GM10847 (cell line): Measurements from ENCODE around the gene EPHB4.

Experiments
- POLR2A ChIP-seq: IDR thresholded peaks from 2 replicates; pipeline ENCODE4 v1.6.1; 2011; ENCODE audit not compliant: insufficient read length; ENCODE audit errors: extremely low read depth

EPHB4 gene

GRCh38 chr7:100827330-100828226, at the start of gene EPHB4:
Gene EPHB4, minus strand, starts transcription at chr7:100827523. Its CDS starts 493 bp downstream, at chr7:100827030.
- no peak for TF ChIP-seq POLR2A

- no peak for TF ChIP-seq POLR2A
Observed at GRCh38 chr7:100875356-100875751, 48.0 kb upstream of the EPHB4 start.

- peak; percentile 75 for TF ChIP-seq POLR2A
Observed at GRCh38 chr7:100874577-100875355, 47.4 kb upstream of the EPHB4 start, which contains the start of gene SRRT. Gene SRRT, plus strand, starts transcription at chr7:100875103. Its CDS starts 488 bp downstream, at chr7:100875591.

- TF ChIP-seq POLR2A: no peak
Observed at GRCh38 chr7:100874300-100874576, 46.9 kb upstream of the EPHB4 start.

GRCh38 chr7:100873599-100874299, 46.4 kb upstream of the EPHB4 start:
- no peak for TF ChIP-seq POLR2A

- no peak for TF ChIP-seq POLR2A
Observed at GRCh38 chr7:100867776-100868485, 40.6 kb upstream of the EPHB4 start.

GRCh38 chr7:100867040-100867775, 39.9 kb upstream of the EPHB4 start, which contains the start of gene TRIP6:
Gene TRIP6, plus strand, starts transcription at chr7:100867387. Its CDS starts 111 bp downstream, at chr7:100867498.
- peak; percentile 25 for TF ChIP-seq POLR2A

GRCh38 chr7:100866729-100867039, 39.4 kb upstream of the EPHB4 start:
- TF ChIP-seq POLR2A: no peak

GRCh38 chr7:100865938-100866728, 38.8 kb upstream of the EPHB4 start:
- no peak for TF ChIP-seq POLR2A

GRCh38 chr7:100865372-100865911, 38.1 kb upstream of the EPHB4 start:
- TF ChIP-seq POLR2A: no peak

- TF ChIP-seq POLR2A: no peak
Observed at GRCh38 chr7:100864263-100864845, 37.0 kb upstream of the EPHB4 start.

- TF ChIP-seq POLR2A: no peak
Observed at GRCh38 chr7:100863406-100863950, 36.2 kb upstream of the EPHB4 start.

GRCh38 chr7:100861616-100861985, 34.3 kb upstream of the EPHB4 start:
- TF ChIP-seq POLR2A: no peak
